Gastrocnemius medialis (tissue), 4 donors: ENCODE data around the gene CDK3. TPM values are rescaled to one million over a fixed set of nuclear protein-coding genes. Genes with fewer than 3 reads are reported as not detected.
"Not testable (repeated sequence)": the region's sequence is repeated elsewhere in the genome, so short reads cannot be mapped to it uniquely, and the experiment has no call there.

ENCODE experiments used
- ATAC-seq, 2 donors: fragments of 150-250 bp; one replicate each; pipeline ENCODE4 v1.9.1; 2016
- DNase-seq, 2 donors: peaks; one replicate each; pipeline ENCODE4 v3.0.0-alpha.2; 2019
- H3K27ac ChIP-seq, 4 donors: fragments of 200-600 bp; sonication (generic); 1 replicate in 1 of 4; 2 replicates in 3 of 4; pipeline ENCODE4 v1.5.1; 2016 to 2018; ENCODE audit warnings: mild to moderate bottlenecking in 2 of 4, moderate library complexity in 1 of 4
- H3K27me3 ChIP-seq, 3 donors: fragments of 200-600 bp; sonication (generic) in 2 of 3; 1 replicate in 1 of 3; 2 replicates in 2 of 3; pipeline versions ENCODE4 v1.5.1 to v1.6.0; 2016 to 2019; ENCODE audit warnings: mild to moderate bottlenecking in 1 of 3, moderate library complexity in 1 of 3
- H3K36me3 ChIP-seq, 2 donors: fragments of 200-600 bp; sonication (generic) in 1 of 2; one replicate each; pipeline ENCODE4 v1.5.1; 2017 to 2018
- H3K4me1 ChIP-seq, 2 donors: fragments of 200-600 bp; sonication (generic) in 1 of 2; one replicate each; pipeline ENCODE4 v1.5.1; 2016 to 2017; ENCODE audit warnings: mild to moderate bottlenecking in 2 of 2
- H3K4me3 ChIP-seq, 4 donors: fragments of 200-600 bp; sonication (generic) in 3 of 4; 1 replicate in 1 of 4; 2 replicates in 3 of 4; pipeline ENCODE4 v1.5.1; 2016 to 2019; ENCODE audit warnings: mild to moderate bottlenecking in 2 of 4
- H3K9me3 ChIP-seq, 3 donors: fragments of 200-600 bp; sonication (generic) in 2 of 3; 1 replicate in 1 of 3; 2 replicates in 2 of 3; pipeline ENCODE4 v1.5.1; 2016 to 2019
- CTCF ChIP-seq, 5 experiments: fragments of 450-650 bp in 3 of 5; fragments of 200-600 bp in 2 of 5; sonication (generic) in 2 of 5; IDR thresholded peaks in 4 of 5; conservative IDR thresholded peaks in 1 of 5; 1 replicate in 4 of 5; 2 replicates in 1 of 5; pipeline ENCODE4 v1.5.1; 2016 to 2019; ENCODE audit warnings: antibody characterized with exemption in 5 of 5, mild to moderate bottlenecking in 3 of 5, moderate library complexity in 3 of 5
- POLR2A ChIP-seq, 2 donors: fragments of 450-650 bp; IDR thresholded peaks; one replicate each; pipeline ENCODE4 v1.6.1; 2017; ENCODE audit warnings: antibody characterized with exemption in 2 of 2, mild to moderate bottlenecking in 2 of 2, moderate library complexity in 2 of 2
- in situ Hi-C, 4 donors: fragments of 200-750 bp; cut with MboI; loops; one replicate each; pipeline versions ENCODE4 v1.15.0 to v1.8.0; 2017; ENCODE audit warnings: low sequenced_read_pairs in 4 of 4
- intact Hi-C: fragments of 100-400 bp; cut with DNase I; formaldehyde crosslinking; loops from one replicate; pipeline ENCODE4 v1.15.1; 2023; ENCODE audit warnings: low total_unique reads
- total RNA-seq, 4 donors: library from RNA; depleted of rRNA; stranded (reverse); fragments of >200 nt; gene quantifications; one replicate each; pipeline versions ENCODE4 v1.1.0 to v1.2.3, GENCODE V29; 2016

Gene CDK3
- total RNA-seq, 4 donors from 2014 or later, result 0.33 to 1.8 (median 1.1) TPM

DNA sequence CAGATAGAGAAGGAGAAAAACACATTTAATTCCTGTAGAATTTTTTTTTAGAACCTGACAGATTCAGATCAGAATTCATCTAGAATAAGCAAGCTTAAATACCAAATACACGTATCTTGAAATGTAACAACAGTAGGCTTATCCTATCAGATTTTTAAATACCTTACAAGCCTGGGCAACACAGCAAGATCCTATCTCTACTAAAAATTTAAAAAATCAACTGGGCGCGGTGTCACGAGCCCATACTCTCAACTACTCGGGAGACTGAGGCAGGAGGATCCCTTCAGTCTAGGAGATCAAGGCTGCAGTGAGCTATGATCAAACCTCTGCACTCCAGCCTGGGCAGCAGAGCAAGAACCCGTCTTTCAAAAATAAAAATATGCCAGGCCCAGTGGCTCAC is 35.2 kb upstream of the CDK3 start:
- ATAC-seq (no peak), DNase-seq (no peak)
- Histone ChIP-seq H3K9me3 (no peaks in the 10 kb centered on the region), H3K27me3 (no peaks in the 10 kb centered on the region), H3K4me3 (no peak overlapping the region), H3K27ac (no peak overlapping the region), H3K4me1 (no peaks in the 10 kb centered on the region), H3K36me3 (peaks cover 0 to 17% of the 10 kb centered on the region in 2 donors)
- intact Hi-C loops, result no loop called here
- TF ChIP-seq CTCF (IDR thresholded peaks at IDR 0.05 in 4 of 5, conservative IDR thresholded peaks at IDR 0.05 in 1 of 5), result no peak
- no peak for TF ChIP-seq POLR2A (IDR thresholded peaks at IDR 0.05)
- in situ Hi-C loops, result no loop called here

DNA sequence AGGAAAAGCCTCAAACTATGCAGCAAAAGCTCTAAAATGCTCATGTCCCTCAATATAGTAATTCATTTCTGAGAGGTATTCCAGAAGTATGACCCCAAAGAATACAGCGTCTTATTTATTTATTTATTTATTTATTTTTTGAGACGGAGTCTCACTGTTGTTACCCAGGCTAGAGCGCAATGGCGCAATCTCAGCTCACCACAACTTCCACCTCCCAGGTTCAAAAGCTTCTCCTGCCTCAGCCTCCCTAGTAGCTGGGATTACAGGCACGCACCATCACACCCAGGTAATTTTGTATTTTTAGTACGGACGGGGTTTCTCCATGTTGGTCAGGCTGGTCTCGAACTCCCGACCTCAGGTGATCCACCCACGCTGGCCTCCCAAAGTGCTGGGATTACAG is 31.6 kb upstream of the CDK3 start:
- ATAC-seq, H3K4me3 ChIP-seq, DNase-seq, in situ Hi-C loops, H3K9me3 ChIP-seq, intact Hi-C loops, H3K27ac ChIP-seq, H3K27me3 ChIP-seq: not testable (repeated sequence)
- peaks cover 0 to 17% of the 10 kb centered on the region in 2 donors for H3K36me3 ChIP-seq
- peaks cover 6 to 11% of the 10 kb centered on the region in 2 donors for H3K4me1 ChIP-seq

DNA sequence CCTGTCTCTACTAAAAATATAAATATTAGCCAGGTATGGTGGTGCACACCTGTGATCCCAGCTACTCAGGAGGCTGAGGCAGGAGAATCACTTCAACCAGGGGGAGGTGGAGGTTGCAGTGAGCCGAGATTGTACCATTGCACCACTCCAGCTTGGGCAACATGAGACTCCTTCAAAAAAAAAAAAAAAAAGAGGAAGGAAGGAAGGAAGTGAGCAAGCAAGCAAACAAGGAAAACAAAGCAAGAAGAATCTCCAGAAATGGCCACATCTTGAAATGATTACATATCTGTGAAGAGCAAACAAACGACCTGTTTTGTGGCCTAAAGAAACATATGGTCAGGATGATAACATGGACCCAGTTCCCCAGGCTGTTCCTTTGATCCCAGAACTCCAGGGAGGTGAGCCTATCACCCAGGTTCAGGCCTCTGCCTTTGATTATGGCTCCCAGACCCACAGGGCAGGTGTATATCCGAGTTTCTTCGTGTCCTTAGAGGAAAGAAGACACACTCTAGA is 30.6 kb upstream of the CDK3 start:
- H3K9me3 ChIP-seq, result no peaks in the 10 kb centered on the region
- DNase-seq (no peak), ATAC-seq (no peak)
- no peaks in the 10 kb centered on the region for H3K27me3 ChIP-seq
- intact Hi-C loops, result loop anchor here (10.0 kb wide), 1 partner anchor 185 kb away; the partner anchor contains the start of gene UNK
- TF ChIP-seq POLR2A (IDR thresholded peaks at IDR 0.05), result no peak
- TF ChIP-seq CTCF (IDR thresholded peaks at IDR 0.05 in 4 of 5, conservative IDR thresholded peaks at IDR 0.05 in 1 of 5), result no peak
- H3K36me3 ChIP-seq, result peaks cover 0 to 11% of the 10 kb centered on the region in 2 donors
- H3K4me1 ChIP-seq, result peaks cover 11 to 14% of the 10 kb centered on the region in 2 donors
- in situ Hi-C loops, result no loop called here
- peak overlapping the region in 3 of 4 donors; percentile 22 to 66 (median 34) for H3K27ac ChIP-seq
- H3K4me3 ChIP-seq, result no peak overlapping the region

GRCh38 chr17:75970626-75971025 is 30.0 kb upstream of the CDK3 start:
- Histone ChIP-seq H3K27me3 (no peaks in the 10 kb centered on the region), H3K4me3 (no peak overlapping the region), H3K4me1 (peaks cover 17 to 20% of the 10 kb centered on the region in 2 donors), H3K27ac (peak overlapping the region in 3 of 4 donors; percentile 11 to 66 (median 34)), H3K9me3 (no peaks in the 10 kb centered on the region), H3K36me3 (peaks cover 0 to 11% of the 10 kb centered on the region in 2 donors)
- in situ Hi-C loops (no loop called here), intact Hi-C loops (loop anchor here (10.0 kb wide), 1 partner anchor 186 kb away; the partner anchor contains the start of gene UNK)
- DNase-seq (no peak), ATAC-seq (no peak)
- no peak for TF ChIP-seq POLR2A (IDR thresholded peaks at IDR 0.05)
- no peak for TF ChIP-seq CTCF (IDR thresholded peaks at IDR 0.05 in 4 of 5, conservative IDR thresholded peaks at IDR 0.05 in 1 of 5)

DNA sequence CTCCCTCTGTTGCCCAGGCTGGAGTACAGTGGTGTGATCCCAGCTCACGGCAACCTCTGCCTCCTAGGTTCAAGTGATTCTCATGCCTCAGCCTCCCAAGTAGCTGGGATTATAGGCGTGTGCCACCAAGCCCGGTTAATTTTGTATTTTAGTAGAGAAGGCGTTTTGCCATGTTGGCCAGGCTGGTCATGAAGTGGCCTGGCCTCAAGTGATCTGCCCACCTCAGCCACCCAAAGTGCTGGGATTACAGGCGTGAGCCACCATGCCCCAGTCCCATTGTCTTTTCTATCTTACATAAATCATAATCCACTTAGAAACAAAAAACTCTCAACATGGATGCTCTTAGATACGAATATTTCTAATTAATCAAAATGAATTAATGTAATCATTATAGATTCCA is 25.5 kb upstream of the CDK3 start:
- H3K27me3 ChIP-seq, H3K36me3 ChIP-seq, in situ Hi-C loops, H3K9me3 ChIP-seq, DNase-seq, ATAC-seq: not testable (repeated sequence)
- H3K4me1 ChIP-seq, result peaks cover 46 to 51% of the 10 kb centered on the region in 2 donors
- H3K4me3 ChIP-seq, result peak overlapping the region in 1 of 4 donors; percentile 28
- intact Hi-C loops, result loop anchor here (5.0 to 10.0 kb wide), 3 partner anchors 123 to 190 kb away; partner anchors contain the start of genes EXOC7 and UNK
- peak overlapping the region; percentile 68 to 98 (median 96) for H3K27ac ChIP-seq
